GM12801 (cell line): ENCODE data around the gene NOS1AP.

Experiments
- CTCF ChIP-seq: IDR thresholded peaks from one replicate; pipeline ENCODE4 v1.5.1; 2011; ENCODE audit warnings: control low read depth; ENCODE audit not compliant: insufficient read length; ENCODE audit errors: extremely low read depth

NOS1AP gene

GRCh38 chr1:162256287-162256686 lies 186.8 kb downstream of the NOS1AP start:
- no peak for TF ChIP-seq CTCF

GRCh38 chr1:162258394-162258793 lies 188.9 kb downstream of the NOS1AP start:
- no peak for TF ChIP-seq CTCF

GRCh38 chr1:162259894-162260455 lies 190.5 kb downstream of the NOS1AP start:
- no peak for TF ChIP-seq CTCF

GRCh38 chr1:162264108-162264507 lies 194.6 kb downstream of the NOS1AP start:
- no peak for TF ChIP-seq CTCF

- no peak for TF ChIP-seq CTCF
Measured at GRCh38 chr1:162265983-162266382, 196.5 kb downstream of the NOS1AP start.

GRCh38 chr1:162270016-162270770 lies 200.7 kb downstream of the NOS1AP start:
- no peak for TF ChIP-seq CTCF

GRCh38 chr1:162271972-162272371 lies 202.5 kb downstream of the NOS1AP start:
- no peak for TF ChIP-seq CTCF
